GM19468 (cell line): ENCODE measurements around the gene ATP6AP2.

ENCODE experiments used
- ATAC-seq: cut with Tn5 transposase; IDR thresholded peaks from one replicate; pipeline ENCODE4 v1.9.1; 2021; ENCODE audit warnings: mild to moderate bottlenecking, moderate library complexity, moderate number of reproducible peaks; ENCODE audit not compliant: unreplicated experiment; ENCODE audit errors: extremely low read depth

The ATP6AP2 gene

DNA sequence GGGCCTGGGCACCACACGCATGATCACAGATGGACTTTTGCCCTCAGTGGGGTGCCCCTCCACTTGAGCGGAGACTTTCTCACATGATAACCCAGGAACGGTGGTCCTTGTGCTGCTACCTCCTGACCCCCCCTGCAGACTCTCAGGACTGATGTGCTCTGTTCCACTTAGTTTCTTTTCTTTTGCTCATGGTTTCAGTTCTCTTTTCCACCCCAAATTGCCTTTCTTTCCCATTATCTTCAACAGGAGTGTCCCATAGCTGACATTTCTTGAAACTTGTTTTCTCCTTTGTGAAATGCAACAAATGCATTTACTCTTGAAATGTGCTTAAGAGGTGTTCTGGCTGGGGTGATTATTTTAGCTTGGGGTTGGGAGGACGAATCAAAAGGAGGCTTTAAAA lies 51.4 kb downstream of the ATP6AP2 start:
- ATAC-seq = no peak

DNA sequence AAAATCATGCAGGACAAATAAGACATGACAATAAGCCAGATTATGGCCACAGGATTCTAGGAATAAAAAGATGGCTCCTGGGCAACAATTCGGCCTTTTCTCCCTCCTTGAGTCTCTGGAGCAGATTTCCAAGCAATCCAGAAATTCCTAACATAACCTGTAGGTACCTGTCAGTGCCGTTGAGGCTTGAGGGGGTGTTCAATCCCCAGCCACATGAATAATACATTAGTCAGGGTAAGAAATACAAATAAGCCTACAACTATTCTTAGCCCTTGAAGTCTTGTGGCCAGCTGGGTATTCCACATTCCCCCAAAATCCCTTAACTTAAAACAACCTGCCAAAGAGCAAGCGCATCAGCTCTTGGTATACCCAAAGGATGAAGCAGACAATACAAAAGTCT lies 56.9 kb downstream of the ATP6AP2 start:
- no peak for ATAC-seq

DNA sequence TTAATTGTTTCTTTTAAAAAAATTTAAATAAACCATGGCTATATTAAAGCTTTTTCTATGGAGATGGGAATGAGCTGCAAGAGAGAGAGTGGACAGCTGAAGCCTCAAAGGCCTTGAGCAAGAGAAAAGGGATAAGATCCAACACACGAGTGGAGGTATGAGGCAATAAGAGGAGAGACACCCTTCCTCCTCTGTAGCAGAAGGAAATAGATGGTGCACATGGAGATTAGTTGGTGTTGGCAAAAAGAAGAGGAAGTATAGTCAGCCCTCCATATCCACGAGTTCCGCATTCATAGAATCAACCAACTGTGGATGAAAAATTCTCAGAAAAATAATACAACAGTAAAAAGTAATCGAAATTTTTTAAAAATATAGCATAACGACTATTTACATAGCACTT lies 63.4 kb downstream of the ATP6AP2 start:
- ATAC-seq = no peak

DNA sequence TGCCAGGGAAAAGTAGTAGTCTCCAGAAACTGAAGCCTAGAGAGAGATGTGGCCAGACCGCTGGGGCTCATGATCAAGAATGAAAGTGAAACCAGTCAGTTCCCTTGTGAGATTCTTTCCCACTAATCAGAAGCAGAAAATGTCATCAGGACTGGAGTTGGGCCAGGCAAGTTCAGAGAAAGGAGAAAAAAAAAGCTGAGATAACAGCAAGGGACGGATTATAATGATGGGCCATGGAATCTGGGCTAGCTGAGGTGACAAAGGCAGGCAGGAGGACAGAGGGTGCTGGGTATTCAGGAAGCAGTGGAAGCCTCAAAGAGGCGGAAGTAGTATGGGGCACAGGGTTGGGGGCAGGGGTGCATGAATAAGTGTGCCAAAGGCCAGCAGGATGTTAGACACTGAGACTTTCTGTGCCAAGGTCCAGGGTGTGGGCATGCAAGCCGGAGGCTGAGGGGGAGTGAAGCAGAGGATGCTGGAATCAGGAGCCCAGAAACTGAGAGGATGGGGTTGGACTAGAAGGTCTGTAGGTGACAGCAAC lies 64.1 kb downstream of the ATP6AP2 start:
- ATAC-seq = no peak

DNA sequence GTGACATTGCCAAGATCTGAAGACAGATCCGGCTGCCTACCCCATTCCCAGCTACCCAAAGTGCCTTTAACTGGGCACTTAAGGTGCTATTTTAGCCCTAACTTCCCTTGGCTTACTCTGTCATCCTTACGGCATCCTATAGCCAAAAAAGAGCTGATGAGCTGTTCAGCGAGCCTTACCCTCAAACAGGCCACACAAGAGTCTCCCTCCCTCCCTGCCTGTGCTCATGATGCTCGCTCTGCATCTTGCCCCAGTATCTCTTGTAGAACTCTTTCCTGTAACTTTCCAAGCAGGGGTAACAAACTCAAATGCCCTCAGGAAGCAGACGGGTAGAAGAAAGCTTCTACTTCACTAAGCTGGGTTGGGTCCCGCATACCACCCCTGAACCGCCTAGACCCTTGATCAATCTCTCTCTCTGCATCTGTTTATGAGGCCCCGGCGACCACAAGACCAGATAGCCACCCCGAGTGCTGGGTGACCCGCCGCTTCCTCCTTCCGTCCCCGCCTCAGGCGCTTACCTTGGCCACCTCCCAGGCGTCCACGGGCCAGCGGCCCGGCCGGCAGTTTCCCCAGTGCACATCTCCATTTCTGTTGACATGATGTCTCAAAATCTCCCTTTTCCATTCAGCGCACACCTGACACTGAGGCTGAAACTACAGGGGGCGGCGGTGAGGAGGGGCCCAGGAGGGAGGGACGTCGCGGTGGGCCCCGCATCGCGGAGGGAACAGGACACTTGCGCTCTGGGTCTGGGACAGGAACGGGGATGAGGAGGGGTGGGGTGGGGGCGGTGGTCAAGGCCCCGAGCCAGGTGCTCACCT lies 65.9 kb downstream of the ATP6AP2 start:
- ATAC-seq = no peak

DNA sequence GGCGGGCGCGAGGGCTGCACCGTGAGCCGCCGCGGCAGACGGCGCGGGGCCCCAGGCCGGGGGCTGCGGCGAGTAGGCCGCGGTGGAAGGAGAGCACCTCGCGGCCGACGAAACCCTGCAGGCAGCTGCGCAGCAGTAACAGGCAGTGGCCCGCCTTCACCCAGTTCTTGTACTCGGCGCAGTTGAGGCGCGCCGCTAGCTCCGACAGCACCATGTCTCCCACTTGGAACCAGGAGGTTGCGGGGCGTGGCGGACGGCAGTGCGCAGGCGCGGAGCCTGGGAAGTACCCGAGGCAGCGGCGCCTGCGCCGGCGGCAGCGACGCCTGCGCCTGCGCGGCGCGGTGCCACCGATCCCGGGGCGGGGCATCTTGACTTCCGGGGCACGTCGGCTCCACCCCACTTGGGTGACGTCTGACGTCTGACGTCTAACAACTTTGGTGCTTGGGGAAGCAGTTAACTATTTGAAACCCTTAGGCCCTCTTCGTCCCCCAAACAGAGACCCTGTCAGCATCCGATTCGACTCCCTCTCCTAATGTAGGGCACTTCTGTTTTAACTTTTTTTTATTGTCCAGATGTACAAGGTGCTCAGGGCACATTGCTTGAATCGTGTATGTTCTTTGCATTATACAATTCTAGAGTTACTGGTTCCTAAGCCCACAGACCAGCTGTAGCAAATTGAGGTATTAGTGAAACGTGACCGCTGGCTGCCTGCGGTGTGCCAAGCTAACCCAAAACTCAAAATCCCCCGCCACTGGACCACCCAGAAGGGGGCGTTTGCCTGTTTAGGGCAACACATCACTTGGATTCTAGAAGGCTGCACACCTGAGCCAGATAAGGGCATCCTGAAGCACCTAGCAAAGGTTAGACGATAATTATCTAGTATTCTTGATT lies 66.8 kb downstream of the ATP6AP2 start, which contains the start of gene CXorf38:
TSS of gene CXorf38 (minus strand) at position 255 of the 891 bp plus-strand sequence. CDS start at position 214, 41 bp downstream.
- peak; percentile 46 for ATAC-seq

DNA sequence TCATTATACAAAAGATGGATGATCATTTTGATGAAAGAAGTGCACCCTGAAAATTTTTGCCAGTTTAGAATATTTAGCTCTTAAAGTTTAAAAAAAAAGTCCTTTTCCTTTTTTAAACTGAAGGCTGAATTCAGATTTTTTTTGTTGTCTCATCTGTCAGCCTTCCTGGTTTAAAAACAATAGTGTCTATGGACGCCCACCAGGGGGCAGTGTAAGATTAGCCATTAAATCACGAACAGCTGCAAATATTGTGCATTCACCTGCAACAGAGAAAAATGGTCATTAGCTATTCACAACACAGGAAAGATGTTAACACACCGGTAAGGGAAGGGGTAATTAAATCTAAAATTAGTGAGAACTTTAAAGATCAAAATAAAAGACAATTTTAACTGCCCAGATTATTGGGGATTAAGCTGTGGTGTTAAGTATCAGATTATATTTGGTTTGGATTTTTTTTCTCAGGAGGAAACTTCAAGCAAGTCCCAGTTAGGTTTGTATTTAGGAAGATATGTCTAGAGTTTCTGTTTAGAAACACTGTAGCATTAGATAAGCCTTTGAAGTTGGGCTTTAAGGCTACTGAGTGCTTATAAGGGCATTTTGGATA lies 71.0 kb downstream of the ATP6AP2 start:
- no peak for ATAC-seq

DNA sequence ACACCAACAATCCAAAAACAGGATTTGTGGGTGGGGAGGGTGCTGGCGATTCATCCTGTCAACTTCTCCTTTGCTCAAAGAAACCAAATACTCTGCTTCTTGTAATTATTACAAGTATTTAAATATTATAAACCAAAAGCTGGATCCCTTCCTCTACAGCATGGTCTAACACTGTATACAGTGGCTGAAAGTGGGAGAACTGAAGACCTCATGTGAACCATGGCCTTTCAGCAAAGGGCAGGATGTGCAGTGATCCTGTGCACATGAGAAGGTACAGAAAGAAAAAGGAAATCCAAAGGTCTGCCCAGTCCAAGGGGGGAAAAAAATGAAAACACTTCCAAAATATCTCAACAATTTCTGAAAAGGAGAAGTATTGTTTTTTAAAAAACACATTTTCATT lies 71.9 kb downstream of the ATP6AP2 start:
- ATAC-seq = no peak

DNA sequence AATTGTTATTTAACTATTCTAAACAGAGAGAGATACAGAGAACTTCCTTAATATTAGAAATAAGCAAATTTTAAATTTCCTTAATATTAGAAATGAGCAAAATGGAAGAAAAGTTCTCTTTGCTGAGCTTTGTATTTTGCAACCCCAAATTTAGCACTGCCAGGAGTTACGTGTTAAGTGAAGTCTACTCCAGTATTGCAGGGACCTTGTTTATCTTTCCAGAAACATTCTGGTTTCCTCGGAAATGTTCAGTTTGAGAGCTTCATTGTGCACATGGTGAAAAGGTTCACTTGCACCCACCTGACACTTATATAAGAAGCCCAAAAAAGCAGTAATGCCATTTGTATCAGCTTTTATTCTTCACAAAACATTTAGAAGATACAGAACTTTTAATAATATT lies 72.8 kb downstream of the ATP6AP2 start:
- no peak for ATAC-seq
